Measurements from ENCODE around the gene LMX1A.

Gene LMX1A

GRCh38 chr1:165218731-165219130 lies 137.8 kb downstream of the LMX1A start:
- no peak for TF ChIP-seq EZH2phosphoT487 (IDR thresholded peaks at IDR 0.05; ENCODE audit: borderline replicate concordance)
- TF ChIP-seq CTCF (conservative IDR thresholded peaks at IDR 0.05; ENCODE audit: low read length) = no peak
- Histone ChIP-seq H3K79me2 (ENCODE audit: insufficient read depth, low read length) (no peaks in the 10 kb centered on the region), H3K9ac (ENCODE audit: low read depth, low read length, poor library complexity, severe bottlenecking) (no peak overlapping the region), H3K36me3 (ENCODE audit: insufficient read depth, low read length) (no peaks in the 10 kb centered on the region), H2AFZ (ENCODE audit: low read length) (no peak overlapping the region), H4K20me1 (ENCODE audit: insufficient read depth, low read length, poor library complexity, severe bottlenecking) (no peaks in the 10 kb centered on the region), H3K4me2 (ENCODE audit: low read depth, low read length, poor library complexity, severe bottlenecking) (no peak overlapping the region), H3F3A (ENCODE audit: low read depth) (no peaks in the 10 kb centered on the region), H3K4me3 (ENCODE audit: low read length, poor library complexity, severe bottlenecking) (no peak overlapping the region), H3K9me3 (ENCODE audit: insufficient read depth, low read depth, low read length) (no peaks in the 10 kb centered on the region), H3K27me3 (ENCODE audit: insufficient read depth, low read length, poor library complexity, severe bottlenecking) (no peaks in the 10 kb centered on the region), H3K9me2 (replicated peaks; ENCODE audit: low read depth, low read length) (no peaks in the 10 kb centered on the region), H3K4me1 (ENCODE audit: insufficient read depth, low read length, poor library complexity, severe bottlenecking) (no peaks in the 10 kb centered on the region)

- Histone ChIP-seq H2AFZ (ENCODE audit: low read length) (no peak overlapping the region), H3K79me2 (ENCODE audit: insufficient read depth, low read length) (no peaks in the 10 kb centered on the region), H3K9ac (ENCODE audit: low read depth, low read length, poor library complexity, severe bottlenecking) (no peak overlapping the region), H3K9me2 (replicated peaks; ENCODE audit: low read depth, low read length) (no peaks in the 10 kb centered on the region), H3K36me3 (ENCODE audit: insufficient read depth, low read length) (no peaks in the 10 kb centered on the region), H4K20me1 (ENCODE audit: insufficient read depth, low read length, poor library complexity, severe bottlenecking) (no peaks in the 10 kb centered on the region), H3K4me3 (ENCODE audit: low read length, poor library complexity, severe bottlenecking) (no peak overlapping the region), H3K4me2 (ENCODE audit: low read depth, low read length, poor library complexity, severe bottlenecking) (no peak overlapping the region), H3K27me3 (ENCODE audit: insufficient read depth, low read length, poor library complexity, severe bottlenecking) (no peaks in the 10 kb centered on the region), H3K4me1 (ENCODE audit: insufficient read depth, low read length, poor library complexity, severe bottlenecking) (no peaks in the 10 kb centered on the region), H3F3A (ENCODE audit: low read depth) (no peaks in the 10 kb centered on the region), H3K9me3 (ENCODE audit: insufficient read depth, low read depth, low read length) (no peaks in the 10 kb centered on the region)
- TF ChIP-seq EZH2phosphoT487 (IDR thresholded peaks at IDR 0.05; ENCODE audit: borderline replicate concordance) (no peak), CTCF (conservative IDR thresholded peaks at IDR 0.05; ENCODE audit: low read length) (no peak)
Measured at GRCh38 chr1:165217958-165218357, 138.6 kb downstream of the LMX1A start.

DNA sequence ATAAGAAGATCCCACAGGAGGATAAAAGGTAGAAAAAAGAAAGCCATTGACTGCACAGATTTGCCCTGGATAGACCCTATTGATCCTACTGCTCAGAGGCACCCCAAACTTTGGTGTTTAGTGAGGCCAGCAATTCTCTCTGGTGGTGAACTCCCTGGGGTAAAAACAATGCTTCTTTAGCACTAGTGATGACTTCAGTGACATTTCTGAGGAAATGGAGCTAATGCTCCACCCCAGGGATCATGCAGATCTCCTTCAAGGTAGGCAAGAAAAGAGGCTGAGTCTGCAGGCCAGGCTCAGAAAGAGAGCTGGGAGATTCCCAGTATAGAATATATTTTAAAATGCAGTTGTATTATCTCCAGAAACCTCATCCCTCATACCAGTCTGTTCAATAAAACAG lies 140.3 kb downstream of the LMX1A start:
- H3K79me2 ChIP-seq (ENCODE audit: insufficient read depth, low read length) = no peaks in the 10 kb centered on the region
- H3K36me3 ChIP-seq (ENCODE audit: insufficient read depth, low read length) = no peaks in the 10 kb centered on the region
- no peaks in the 10 kb centered on the region for H3K4me1 ChIP-seq (ENCODE audit: insufficient read depth, low read length, poor library complexity, severe bottlenecking)
- no peaks in the 10 kb centered on the region for H3F3A ChIP-seq (ENCODE audit: low read depth)
- no peak overlapping the region for H3K4me2 ChIP-seq (ENCODE audit: low read depth, low read length, poor library complexity, severe bottlenecking)
- no peak overlapping the region for H3K4me3 ChIP-seq (ENCODE audit: low read length, poor library complexity, severe bottlenecking)
- H3K9ac ChIP-seq (ENCODE audit: low read depth, low read length, poor library complexity, severe bottlenecking) = no peak overlapping the region
- no peaks in the 10 kb centered on the region for H3K9me3 ChIP-seq (ENCODE audit: insufficient read depth, low read depth, low read length)
- no peaks in the 10 kb centered on the region for H4K20me1 ChIP-seq (ENCODE audit: insufficient read depth, low read length, poor library complexity, severe bottlenecking)
- no peak overlapping the region for H2AFZ ChIP-seq (ENCODE audit: low read length)
- no peaks in the 10 kb centered on the region for H3K9me2 ChIP-seq (replicated peaks; ENCODE audit: low read depth, low read length)
- H3K27me3 ChIP-seq (ENCODE audit: insufficient read depth, low read length, poor library complexity, severe bottlenecking) = no peaks in the 10 kb centered on the region
- no peak for TF ChIP-seq EZH2phosphoT487 (IDR thresholded peaks at IDR 0.05; ENCODE audit: borderline replicate concordance)
- no peak for TF ChIP-seq CTCF (conservative IDR thresholded peaks at IDR 0.05; ENCODE audit: low read length)
